Jurkat, Clone E6-1 (cell line): Measurements from ENCODE around the gene CCL2. TPM values are rescaled to one million over a fixed set of nuclear protein-coding genes. Genes with fewer than 3 reads are reported as not detected.
"Not testable (repeated sequence)": the region's sequence is repeated elsewhere in the genome, so short reads cannot be mapped to it uniquely, and the experiment has no call there.

Experiments used
- DNase-seq: peaks from one replicate; pipeline ENCODE4 v3.0.0-alpha.2; 2011; ENCODE audit warnings: low read depth, low spot score
- H3K4me3 ChIP-seq: 2 replicates; pipeline ENCODE4 v1.5.1; 2011; ENCODE audit warnings: mild to moderate bottlenecking, low read length, control low read depth, moderate library complexity
- polyA plus RNA-seq: library from polyadenylated mRNA; unstranded; fragments of >200 nt; gene quantifications from one replicate; pipeline ENCODE4 v1.2.1, GENCODE V29; 2012; ENCODE audit warnings: missing spikeins; ENCODE audit not compliant: insufficient read length, insufficient read depth

Gene CCL2
- polyA plus RNA-seq = not detected

- DNase-seq = no peak
- no peak within 1 kb of the TSS for H3K4me3 ChIP-seq
Observed at GRCh38 chr17:34254651-34255380, at the start of gene CCL2. Gene CCL2, plus strand, starts transcription at chr17:34255285. Its CDS starts 65 bp downstream, at chr17:34255350.

DNA sequence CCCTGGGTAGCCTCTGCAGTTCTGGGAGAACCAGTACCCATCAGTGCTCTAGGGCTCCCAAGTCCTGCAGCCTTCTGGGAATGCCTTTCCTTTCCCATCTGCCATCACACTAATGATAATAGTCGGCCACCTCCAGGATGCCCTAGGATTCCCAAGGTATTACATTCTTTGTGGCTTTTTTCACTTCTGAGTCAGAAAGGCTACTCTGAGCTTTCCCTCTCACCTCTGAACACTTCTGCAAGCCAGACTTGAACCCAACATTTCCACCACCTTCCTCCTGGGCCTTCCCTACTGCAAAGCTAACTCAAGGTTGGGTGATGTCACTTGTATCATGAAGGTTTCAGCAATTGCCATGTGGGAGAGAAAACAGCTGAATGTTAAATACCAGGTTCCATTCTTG, 49.7 kb upstream of the CCL2 start:
- DNase-seq = no peak
- H3K4me3 ChIP-seq = no peak overlapping the region

DNA sequence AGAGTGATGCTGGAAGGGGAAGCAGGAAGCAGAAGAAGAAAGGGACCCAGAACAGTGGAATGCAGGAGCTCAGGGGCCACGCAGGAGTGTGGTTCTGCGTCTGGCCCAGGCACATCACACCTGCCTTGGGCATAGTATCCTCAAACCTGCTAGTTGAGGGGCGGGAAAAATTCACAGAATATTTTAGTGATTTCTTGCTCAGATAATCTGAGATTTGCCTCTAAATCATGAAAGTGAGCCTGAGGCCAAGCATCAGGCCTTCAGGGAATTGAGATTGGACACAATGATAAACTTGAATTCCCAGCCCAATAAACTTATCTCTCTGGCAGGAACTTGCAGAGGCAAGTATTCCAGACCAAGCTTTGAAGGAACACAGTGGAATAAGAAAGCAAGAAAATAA, 48.5 kb upstream of the CCL2 start:
- no peak overlapping the region for H3K4me3 ChIP-seq
- DNase-seq = no peak

DNA sequence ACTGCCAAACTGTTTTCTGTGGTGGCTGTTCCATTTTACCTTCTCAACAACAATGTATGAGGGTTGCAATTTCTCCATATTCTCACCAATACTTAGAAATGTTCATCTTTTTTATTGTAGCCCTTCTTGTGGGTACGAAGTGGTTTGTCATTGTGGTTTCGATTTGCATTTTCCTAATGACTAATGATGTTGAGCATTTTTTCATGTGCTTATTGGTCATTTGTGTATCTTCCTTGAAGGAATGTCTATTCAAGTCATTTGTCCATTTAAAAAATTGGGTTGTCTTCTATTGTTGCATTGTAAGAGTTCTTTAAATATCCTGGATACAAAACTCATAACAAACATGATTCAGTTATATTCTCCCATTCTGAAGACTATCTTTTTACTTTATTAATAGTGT, 47.5 kb upstream of the CCL2 start:
- H3K4me3 ChIP-seq = no peak overlapping the region
- DNase-seq = no peak

- H3K4me3 ChIP-seq = no peak overlapping the region
- DNase-seq = no peak
Observed at GRCh38 chr17:34218748-34219147, 36.3 kb upstream of the CCL2 start.

- no peak overlapping the region for H3K4me3 ChIP-seq
- DNase-seq = no peak
Observed at GRCh38 chr17:34219405-34219804, 35.7 kb upstream of the CCL2 start.

DNA sequence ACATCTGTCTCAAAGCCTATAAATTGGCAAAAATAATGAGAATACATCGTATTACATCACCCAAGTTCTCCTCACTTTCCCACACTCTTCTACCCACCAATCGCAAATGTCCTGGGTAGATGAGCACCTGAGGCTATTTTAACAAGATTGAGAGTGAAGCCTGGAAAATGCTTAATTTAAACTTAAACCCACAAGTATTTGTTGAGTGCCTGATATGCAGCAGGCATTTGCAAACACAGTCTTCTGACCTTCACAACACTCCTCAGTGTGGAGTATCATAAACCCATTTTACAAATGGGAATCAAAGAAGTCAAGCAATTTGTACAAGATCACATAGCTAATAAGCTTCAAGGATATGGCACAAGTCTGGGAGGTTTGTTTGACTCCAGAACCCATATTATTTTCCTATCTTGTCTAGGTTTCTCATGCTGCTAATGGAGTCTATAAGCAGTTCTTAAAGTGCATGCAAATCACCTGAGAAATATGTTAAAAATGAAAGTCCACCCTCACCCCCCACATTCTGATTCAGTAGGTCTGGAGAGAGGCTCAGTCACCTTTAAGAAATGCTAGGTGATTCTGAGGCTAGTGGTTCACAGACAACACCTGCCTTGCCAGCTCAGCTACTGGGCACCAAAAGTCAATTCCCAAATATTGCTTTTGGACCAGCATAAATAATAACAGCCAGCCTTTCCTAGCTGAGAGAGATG, 34.9 kb upstream of the CCL2 start:
- no peak overlapping the region for H3K4me3 ChIP-seq
- no peak for DNase-seq

DNA sequence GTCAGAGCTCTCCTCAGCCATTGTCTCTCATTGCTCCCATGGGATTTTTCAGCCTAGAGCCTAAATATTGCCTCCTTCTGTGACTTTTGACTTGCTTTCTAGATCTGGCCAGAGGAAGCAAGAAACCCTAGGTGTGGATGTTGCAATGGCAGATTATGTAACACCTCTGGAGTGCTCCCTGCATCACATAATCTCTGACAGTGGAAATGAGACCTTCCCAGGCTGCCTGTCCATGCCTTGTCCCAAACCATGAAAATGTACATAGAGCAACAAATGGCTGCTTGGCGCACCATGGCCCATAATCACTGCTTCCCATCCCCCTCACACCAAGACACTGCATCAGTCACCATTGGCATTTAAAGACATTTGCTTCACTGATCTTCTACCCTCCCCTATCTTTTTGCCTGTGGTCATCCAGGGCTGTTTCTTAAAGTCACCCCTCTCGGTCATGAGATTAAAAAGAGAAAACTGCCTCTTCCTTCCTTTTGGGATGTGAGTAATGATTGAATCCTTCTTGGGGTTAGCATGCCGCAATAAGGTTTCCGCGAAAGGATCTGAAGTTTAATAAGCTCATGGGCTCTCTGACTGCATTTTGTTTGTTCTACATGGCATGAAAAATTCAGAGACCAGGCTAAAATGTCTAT, 34.2 kb upstream of the CCL2 start:
- H3K4me3 ChIP-seq = no peak overlapping the region
- DNase-seq = no peak

GRCh38 chr17:34221411-34221810, 33.7 kb upstream of the CCL2 start:
- no peak for DNase-seq

DNA sequence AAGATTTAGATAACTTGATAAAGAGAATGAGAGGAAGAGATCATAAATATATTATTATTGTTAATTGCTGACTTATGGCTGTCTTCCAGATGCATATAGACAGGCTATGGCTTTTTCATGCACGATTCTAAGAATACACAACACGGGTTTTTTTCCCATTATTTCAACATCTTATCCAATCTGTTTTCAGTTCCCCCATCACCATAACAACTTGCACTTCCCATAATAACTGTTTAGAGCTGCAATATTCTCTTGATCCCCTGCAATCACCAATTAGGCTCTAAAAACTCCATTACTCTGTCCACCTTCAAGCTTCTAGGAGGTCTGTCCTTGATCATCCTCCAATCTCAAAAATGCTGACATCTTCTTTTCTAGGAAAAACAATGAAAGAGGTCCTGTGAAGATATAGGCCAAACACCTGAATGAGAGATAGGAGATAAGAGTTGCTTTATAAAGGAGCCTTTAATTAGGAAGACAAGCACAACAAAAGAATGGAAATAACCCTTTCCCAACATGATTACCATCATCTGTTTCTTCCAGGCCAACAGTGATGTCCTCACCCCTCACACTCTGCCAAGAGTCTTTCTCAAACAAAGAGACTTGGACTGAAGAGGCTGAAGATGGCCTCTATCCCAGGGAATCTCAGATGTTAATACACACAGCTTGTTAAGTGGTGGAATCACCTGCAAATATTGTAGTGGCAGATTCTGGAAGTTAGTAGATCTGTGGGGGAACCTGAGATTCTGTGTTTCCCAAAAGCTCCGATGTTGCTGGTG, 32.2 kb upstream of the CCL2 start:
- no peak overlapping the region for H3K4me3 ChIP-seq
- no peak for DNase-seq

More at GRCh38 chr17:34221411-34221810, 33.7 kb upstream of the CCL2 start:
- H3K4me3 ChIP-seq = no peak overlapping the region

- H3K4me3 ChIP-seq = no peak overlapping the region
- DNase-seq = no peak
Observed at GRCh38 chr17:34225046-34225445, 30.0 kb upstream of the CCL2 start.

GRCh38 chr17:34226011-34226743, 28.9 kb upstream of the CCL2 start:
- no peak overlapping the region for H3K4me3 ChIP-seq
- no peak for DNase-seq

DNA sequence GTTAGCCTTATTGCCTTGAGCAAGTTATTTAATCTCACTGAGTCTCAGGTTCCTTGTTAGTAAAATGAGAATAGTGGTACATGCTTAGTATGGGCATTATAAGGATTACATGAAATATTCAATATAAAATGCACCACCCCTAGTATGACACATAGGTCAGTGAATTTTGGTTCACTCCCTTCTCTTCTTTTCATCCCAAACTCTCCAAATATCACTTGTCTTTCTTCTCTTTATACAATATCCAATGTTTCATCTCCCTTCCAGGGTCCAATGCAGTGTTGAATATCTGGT, 28.4 kb upstream of the CCL2 start:
- H3K4me3 ChIP-seq = no peak overlapping the region
- no peak for DNase-seq

- DNase-seq, H3K4me3 ChIP-seq: not testable (repeated sequence)
Observed at GRCh38 chr17:34227293-34227692, 27.8 kb upstream of the CCL2 start.

DNA sequence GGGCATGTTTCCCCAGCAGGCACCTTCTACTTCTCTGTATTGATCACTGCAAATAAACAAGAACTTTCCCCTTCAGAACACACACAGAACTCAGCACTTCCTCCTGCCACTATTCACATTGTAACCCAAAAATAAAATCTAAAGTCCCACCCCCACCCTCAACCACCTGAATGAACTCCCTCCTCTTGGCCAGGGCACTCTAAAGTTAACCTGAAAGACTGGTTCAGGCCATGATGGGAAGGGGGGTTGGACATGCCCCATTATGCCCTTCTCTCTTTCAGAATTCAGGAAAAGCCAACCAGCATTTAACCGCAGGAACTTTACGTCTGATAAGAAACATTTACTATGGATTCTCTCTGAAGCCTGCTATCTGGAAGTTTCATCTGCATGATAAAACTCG, 27.4 kb upstream of the CCL2 start:
- no peak for DNase-seq
- H3K4me3 ChIP-seq = no peak overlapping the region

DNA sequence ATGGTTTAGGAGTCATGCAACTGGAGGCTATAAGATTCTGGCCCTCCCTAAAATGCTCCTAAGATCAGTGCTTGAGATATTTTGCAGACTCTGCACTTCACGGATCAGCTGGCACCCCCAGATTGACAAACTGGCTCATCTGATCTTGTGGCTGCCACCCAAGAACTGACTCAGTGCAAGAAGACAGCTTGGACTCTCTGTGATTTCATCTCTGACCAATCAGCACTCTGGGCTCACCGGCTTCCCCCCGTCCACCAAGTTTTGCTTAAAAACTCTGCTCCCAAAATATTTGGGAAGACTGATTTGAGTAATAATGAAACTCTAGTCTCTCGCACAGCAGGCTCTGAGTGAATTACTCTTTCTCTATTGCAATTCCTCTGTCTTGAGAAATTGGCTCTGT, 26.3 kb upstream of the CCL2 start:
- no peak overlapping the region for H3K4me3 ChIP-seq
- DNase-seq = no peak

DNA sequence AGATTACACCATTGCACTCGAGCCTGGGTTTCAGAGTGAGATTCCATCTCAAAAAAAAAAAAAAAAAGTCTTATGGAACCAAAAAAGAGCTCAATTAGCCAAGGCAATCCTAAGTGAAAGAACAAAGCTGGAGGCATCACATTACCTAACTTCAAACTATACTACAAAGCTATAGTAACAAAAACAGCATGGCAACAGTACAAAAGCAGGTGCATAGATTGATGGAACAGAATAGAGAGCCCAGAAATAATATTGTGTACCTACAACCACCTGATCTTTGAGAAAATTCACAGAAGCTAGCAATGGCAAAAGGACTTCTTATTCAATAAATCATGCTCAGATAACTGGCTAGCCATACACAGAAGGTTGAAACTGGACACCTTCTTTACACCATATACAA, 24.7 kb upstream of the CCL2 start:
- H3K4me3 ChIP-seq = no peak overlapping the region
- DNase-seq = no peak

DNA sequence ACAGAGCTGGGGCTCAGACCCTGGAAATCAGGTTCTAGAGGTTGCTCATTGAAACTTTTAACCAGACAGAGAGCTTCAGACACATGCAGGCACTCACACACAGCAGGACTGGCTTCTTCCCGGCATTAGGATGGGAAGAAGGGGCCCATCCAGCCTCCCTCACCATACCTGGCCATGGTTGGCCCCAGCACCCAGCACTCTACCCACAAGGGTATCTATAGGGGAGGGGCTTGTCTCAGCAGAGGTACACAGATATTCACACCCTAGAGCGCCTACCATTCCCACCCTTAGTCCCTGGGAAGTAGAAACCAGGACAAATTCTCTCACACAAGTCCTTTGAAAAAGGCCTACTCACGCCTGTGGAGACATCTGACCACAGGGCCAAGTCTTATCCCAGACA, 20.5 kb upstream of the CCL2 start:
- no peak for DNase-seq
- no peak overlapping the region for H3K4me3 ChIP-seq

DNA sequence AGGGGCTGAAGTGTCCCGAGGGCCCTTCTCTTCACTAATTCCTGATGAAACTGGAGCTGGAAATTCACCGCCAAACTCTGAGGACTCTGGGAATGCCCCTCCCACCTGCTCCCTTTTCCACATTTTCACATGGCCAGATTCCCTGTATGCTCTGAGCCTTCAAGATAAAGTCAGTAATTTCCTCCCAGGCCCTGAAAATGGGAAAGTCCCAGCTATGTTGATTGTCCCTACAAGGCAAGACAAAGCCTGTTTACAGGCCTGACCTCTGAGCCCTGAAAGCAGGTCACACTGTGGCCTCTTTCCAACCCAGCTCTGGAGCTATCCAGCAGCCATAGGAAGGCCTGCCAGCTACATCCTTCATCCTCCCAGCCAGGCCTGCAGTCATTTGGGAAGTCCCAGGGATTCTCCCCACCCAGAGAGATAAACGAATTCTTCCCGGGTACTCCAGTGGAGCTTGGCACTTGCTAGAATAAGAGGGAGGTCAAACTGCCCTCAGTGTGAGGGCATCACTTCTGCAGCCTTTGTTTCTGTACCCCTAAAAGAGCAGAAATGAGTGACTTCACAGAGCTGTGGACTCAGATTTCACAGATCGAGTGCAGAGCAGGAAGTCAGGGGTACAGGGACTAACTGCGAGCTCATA, 19.6 kb upstream of the CCL2 start:
- no peak overlapping the region for H3K4me3 ChIP-seq
- DNase-seq = no peak
